AG09319 (cell line): ENCODE measurements around the gene SSH2.

ENCODE experiments used
- DNase-seq: peaks from one replicate; pipeline ENCODE4 v3.0.0-alpha.2; 2010; ENCODE audit warnings: low read depth; ENCODE audit errors: extremely low read depth
- CTCF ChIP-seq: IDR thresholded peaks from 2 replicates; pipeline ENCODE4 v1.5.1; 2011; ENCODE audit warnings: low read depth, mild to moderate bottlenecking, inconsistent platforms, low read length, moderate library complexity

Gene SSH2

GRCh38 chr17:29620779-29621500 is 309.1 kb downstream of the SSH2 start:
- TF ChIP-seq CTCF, result no peak
- no peak for DNase-seq

- DNase-seq, result no peak
- no peak for TF ChIP-seq CTCF
These were observed 309.8 kb downstream of the SSH2 start for GRCh38 chr17:29620271-29620670.

GRCh38 chr17:29619251-29619650 is 310.8 kb downstream of the SSH2 start:
- DNase-seq, result no peak
- TF ChIP-seq CTCF, result peak; percentile 16; the same call in 1 of the 2 replicates

- no peak for TF ChIP-seq CTCF
- DNase-seq, result no peak
These were observed 311.6 kb downstream of the SSH2 start for GRCh38 chr17:29618272-29619065.

GRCh38 chr17:29617481-29618271 is 312.4 kb downstream of the SSH2 start:
- no peak for DNase-seq
- peak; percentile 58 for TF ChIP-seq CTCF

GRCh38 chr17:29617125-29617480 is 312.9 kb downstream of the SSH2 start:
- TF ChIP-seq CTCF, result peak; percentile 46
- no peak for DNase-seq
